HG02884 (cell line): Measurements from ENCODE around the gene LTBP1.

Experiments
- ATAC-seq: cut with Tn5 transposase; IDR thresholded peaks from one replicate; pipeline ENCODE4 v1.9.1; 2021; ENCODE audit warnings: mild to moderate bottlenecking, moderate library complexity; ENCODE audit not compliant: unreplicated experiment

The LTBP1 gene

DNA sequence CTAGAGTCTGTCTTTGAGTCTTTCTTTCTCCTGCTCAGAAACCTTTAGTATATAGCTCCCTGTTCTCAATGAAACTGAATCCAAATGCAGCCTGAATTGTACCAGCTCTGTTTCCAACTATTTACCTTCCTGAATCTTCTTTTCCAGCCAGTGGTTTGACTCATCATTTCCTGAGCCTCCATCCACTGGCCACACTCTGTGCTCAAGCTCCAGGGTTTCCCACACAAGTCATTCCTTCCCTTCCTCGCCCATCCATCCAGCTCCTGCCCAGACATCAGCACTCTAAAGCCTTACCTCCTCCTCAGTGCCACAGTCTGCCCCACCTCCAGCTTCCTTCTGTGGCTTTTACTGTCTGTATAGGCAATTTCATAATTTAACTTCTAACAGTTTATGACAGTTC lies 296.1 kb downstream of the LTBP1 start:
- ATAC-seq: no peak

DNA sequence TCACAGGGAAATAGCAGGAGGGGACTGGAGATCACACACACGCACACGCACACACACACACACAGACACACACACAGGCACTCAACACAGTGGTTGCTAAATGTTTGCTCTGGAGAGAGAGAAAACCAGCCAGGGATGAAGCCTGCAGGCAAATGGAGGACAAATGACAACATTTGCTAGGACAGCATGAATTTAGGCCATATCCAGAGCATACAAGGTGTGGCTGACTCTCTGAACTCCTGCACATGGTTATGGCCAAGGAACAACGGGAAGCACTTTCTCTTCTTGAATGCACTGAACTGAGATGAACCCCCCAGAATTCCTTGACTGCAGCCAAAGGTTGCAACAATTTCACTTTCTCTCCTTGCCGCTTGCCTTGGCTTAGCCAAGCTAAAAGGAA lies 299.7 kb downstream of the LTBP1 start:
- no peak for ATAC-seq

DNA sequence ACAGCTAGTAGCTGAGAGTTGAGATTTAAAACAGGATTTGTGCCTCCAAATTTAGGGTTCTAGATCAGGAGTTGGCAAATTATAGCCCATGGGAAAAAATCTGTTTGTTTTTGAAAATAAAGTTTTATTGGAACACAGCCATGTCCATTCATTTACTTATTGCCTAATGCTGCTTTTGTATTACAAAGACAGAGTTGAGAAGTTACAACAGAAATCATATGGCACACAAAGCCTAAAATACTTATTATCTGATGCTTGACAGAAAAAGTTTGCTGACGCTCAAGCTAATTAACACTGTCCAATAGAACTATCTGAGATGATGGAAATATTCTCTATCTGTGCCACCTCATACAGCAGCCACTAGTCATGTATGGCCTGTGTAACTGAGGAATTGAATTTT lies 300.6 kb downstream of the LTBP1 start:
- no peak for ATAC-seq

DNA sequence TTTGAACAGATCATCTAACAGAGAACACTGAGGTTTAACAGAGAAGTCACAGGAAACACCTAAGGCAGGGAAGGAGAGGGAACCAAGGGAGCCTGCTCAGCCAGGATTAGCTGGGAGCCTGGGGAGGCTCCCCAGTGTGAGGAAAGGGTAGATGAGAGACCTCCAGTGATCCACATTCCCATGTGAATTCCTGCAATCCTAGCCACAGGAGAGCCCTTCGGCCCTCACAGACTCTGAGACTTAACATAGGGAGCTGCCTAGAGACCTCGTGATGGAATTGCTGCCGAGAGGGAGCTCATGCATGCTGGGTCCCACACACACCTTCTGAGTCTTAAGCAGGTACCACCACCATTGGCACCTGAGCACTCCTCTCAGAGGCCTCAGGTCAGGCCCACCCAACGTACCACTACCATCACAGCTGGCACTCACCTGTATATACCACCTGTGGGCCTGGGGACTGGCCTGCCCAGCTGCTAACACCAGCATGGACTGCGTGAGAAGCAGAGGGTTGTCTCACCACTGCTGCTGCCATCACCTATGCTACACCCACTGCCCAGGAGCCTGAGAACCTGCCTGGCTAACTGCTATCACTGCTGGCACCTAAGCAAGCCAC lies 303.8 kb downstream of the LTBP1 start:
- ATAC-seq: no peak

DNA sequence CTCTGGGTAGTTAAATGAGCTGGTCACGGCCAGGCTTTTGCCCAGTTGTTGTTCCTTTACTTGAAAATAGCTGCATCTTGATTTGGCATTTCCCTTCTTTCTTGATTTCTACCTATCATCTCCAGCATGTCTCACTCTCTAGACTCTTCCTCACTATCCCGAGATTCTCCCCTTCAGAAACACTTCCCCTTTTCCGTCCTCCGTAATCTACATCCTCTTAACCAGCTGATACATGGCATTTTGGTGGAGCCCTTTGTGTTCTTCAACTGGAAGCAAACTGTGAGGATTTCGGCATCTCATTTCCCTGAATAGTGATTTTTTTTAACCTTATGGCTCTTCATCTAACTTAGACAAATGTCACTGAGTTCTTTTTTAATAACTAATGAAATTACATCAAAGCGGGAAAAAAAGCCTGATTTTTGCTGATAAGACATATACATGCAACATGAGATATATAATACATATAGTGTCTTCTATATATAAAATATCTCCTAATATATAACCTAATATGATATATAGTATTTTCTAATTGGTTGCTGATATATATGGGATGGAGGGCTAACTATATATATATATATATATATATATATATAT lies 309.5 kb downstream of the LTBP1 start:
- no peak for ATAC-seq

DNA sequence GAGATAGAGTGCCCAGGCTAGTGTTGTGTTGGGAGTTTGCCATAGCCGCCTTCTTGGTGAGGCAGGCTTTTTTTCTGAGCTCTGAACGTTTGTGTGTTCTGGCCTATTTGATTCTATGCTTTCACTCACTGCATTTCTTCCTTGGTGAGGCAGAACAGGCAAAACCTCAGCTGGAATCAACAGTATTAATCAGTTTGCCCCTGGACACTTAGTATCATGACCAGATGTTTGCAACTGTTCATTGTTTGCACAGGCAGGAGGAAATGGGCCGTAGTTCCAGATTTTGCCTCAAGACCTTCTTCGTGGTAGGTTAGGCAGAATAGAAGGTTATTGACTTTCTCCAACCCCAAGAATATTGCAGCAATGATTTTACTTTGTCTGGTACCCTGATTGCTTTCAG lies 311.6 kb downstream of the LTBP1 start:
- ATAC-seq: no peak

DNA sequence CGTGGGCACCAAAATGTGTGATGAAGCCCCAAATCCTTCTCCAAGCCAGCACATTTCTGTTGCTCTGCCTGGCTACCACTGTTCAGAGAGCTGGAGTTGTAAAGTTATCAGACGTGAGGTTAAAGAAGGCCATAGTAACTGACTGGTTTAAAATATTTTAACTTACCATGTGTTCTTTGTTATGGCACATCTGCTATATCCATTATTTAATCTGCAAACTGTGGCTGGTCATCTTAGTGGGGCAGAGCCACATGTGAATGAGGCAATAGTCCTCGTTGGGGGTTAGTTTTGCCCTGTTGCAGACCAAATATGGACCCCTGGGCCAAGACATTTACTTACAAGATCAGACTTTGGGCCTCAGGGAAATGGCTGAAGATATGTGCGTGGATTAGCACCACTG lies 315.3 kb downstream of the LTBP1 start:
- ATAC-seq: no peak

DNA sequence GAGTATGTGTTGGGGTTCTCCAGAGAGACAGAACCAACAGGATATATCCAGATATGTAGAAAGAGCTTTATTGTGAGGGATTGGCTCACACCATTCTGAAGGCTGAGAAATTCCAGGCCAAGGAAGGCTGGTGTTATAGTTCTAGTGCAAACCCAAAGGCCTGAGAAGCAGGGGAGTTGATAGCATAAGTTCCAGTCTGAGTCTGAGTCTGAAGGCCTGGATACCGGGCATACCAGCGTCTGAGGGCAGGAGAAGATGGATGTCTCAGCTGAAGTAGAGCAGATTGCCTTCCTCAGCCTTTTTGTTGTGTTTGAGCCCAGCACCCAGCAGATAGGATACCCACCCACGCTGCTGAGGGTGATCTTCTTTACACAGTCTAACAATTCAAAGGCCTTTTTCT lies 318.0 kb downstream of the LTBP1 start:
- ATAC-seq: no peak

DNA sequence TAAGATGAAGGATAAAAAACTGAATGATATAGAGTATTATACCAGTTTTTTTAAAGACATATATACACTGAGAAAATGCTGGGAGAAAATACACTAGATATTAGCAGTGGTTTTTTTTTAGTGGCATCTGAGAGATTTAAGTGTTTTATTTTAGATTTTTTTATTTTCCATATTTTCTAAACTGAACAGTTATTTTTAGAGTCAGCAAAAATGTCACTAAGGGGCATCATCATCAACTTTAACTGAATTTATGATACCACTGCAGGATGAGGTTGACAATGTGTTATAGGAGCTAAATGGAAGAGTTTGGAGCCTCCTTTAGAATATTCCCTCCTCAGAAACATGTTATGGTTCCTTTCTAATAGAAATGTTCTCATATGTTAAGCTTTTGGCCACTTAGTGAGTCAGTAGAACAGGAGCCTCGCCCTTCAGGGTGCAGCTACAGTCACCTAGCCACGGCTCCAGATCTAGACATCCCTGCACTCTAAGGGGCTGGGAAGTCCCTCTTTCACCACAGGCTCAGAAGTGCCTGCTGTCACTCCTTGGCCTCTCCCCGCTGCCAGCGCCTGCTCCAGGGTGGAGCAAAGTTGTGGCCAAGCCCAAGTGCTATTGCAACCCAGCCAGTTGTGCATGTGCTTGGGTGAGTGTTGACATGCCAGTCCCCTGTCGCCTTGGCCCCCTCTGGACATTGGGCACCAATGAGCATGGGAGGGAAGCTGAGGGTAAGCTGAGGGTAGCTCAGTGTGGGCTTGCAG lies 319.0 kb downstream of the LTBP1 start:
- ATAC-seq: no peak

DNA sequence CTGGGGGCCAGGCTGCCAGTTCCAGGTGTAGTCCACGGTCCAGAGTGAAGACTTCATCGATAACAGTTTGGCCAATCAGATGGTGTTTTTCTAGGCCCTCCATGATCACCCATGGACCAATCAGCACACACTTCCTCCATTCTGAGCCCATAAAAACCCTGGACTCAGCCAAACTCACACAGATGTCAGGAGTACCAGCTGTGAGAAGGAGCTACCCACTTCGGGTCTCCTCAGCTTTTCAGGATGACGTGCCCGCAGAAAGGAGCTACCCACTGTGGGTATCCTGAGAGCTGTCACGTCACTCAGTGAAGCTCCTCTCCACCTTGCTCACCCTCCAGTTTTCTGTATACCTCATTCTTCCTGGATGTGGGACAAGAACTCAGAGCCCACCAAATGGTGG lies 319.7 kb downstream of the LTBP1 start:
- ATAC-seq: no peak

DNA sequence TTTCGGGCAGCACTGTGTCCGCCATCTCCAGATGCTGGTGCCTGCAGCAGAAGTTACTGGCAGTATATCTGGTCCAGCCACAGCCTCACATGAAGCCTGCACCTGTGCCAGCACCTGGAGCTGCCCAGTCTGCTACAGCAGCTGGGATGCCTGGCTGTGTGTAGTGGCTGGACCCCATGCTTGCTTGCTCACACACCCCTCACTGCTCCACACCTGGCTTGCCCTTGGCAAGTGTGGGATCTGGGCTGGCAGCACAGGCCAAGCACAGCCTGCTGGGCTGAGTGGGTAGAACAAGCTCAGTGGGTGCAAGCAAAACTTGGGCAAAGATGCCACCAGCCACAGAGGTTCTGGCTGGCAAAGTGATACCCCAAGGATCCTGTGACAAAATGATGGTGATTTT lies 320.3 kb downstream of the LTBP1 start:
- ATAC-seq: no peak

DNA sequence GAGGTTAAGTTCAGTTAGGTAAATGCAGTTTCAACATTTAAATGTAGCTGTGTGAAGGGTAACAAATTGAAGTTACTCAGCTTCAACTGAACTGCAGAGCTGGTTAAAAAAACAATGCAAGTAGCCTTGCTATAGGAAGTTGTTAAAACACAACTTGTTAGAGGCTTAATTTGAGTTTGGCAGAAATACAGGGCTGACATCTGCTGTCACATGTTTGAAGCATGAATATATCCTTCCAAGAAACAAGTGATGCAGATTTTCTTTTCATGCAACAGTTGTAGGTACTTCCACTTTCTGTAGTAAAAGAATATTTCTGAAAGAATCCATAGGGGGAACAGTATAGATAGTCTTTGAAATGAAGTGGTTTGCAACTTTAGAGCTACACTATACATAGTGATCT lies 321.0 kb downstream of the LTBP1 start:
- ATAC-seq: no peak

DNA sequence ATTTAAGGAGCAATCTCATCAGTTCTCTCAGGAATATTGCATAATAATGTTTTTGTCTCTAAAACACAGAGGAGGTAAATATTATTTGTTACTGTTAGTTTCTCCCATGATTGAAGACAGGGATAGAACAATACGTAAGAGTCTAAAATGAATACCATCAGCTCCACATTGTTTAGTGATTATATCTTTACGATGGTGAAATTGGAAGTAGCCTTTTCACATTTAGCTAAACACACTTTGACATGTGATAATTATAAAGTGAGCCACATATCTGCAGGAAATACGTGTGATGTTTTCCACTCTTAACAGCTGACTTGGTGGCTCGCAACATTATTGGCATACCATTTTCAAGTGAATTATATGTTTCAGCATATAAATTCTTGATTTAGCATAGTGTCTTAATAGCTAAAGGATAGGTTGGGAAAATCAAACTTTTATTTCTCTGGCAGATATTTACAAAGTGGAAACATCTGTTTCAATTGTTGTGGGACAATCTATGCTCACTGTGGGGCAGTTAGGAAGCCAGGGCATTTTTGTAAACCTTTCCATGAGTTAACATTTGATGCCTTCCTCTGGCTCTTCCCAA lies 321.6 kb downstream of the LTBP1 start:
- ATAC-seq: no peak

DNA sequence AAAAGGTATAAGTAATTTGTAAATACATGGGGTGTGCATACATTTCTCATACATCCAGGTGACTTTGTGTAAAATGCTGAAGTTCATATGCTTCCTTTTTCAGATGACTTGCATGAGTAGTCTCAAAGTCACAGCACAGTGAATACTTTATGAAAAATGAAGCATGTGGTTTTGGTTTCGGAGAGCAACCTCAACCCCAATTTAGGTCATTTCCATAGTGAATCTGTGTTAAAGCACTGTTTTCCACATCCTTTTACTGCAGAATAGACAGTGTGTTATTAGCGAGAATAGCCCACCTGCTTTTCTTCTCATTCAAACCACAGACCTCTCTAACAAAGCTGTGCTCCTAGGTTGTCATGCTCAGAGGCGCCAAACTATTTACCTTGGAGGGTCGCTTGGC lies 325.2 kb downstream of the LTBP1 start:
- peak; percentile 98 for ATAC-seq

DNA sequence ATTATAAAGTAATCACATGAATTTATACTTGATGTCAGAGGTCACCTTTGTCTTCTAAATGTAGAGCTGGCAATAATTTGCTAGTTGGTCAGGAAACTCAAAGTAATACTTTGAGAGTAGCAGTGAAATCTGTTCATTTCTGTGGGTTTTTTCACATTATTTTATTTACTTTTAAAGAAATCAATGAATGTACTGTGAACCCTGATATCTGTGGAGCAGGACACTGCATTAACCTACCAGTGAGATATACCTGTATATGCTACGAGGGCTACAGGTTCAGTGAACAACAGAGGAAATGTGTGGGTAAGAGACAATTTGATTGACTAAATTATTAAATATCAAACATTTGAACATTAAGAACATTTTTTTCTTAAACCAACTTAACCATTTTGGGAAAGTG lies 326.7 kb downstream of the LTBP1 start:
- ATAC-seq: no peak

DNA sequence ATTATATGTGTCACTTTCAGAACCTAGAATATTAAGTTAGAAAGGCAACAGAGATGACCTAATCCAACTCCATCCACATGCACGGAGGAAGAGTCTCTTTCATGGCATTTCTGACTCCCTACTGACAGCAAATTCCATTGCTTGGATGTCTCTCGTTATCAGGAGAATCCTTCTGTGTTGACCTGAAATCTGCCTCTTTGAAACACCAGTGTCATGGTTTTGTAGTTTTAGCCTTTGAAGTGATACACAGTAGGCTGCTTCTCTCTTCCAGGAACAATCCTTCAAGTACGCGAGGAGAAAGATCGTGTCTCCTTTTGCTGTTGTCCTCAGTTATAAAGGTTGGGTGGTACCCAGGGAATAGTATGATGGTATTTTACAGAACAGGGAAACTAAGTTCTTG lies 327.8 kb downstream of the LTBP1 start:
- ATAC-seq: no peak

DNA sequence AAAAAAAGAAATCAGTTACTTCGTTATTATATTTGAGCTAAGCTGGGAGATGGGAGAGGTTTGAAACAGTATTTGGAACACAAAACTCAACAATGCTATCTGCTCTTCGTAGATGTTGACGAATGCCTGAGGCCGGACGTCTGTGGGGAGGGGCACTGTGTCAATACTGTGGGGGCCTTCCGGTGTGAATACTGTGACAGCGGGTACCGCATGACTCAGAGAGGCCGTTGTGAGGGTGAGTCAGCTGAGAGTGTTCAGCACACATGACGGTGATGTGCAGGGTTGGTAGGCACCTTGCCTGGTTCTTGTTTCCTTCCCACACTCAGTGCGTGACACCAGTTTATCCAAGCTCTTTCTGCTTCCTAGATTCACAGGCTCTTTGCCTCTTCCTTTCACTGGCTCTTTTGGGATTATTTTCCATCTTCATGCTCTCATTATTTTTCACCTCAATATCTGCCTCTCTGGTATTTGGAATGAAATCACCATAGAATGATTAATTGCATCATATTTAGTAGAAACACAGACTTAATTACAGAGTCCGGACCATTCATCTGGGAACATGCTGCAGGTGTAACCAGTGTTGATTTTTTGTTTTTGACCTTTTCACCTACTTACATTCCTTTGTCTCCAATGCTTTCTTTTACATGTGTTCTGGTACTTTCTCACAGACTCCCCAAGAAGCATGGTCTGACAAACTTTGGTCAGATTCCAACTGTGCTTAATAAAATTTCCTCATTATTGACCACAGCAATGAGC lies 329.1 kb downstream of the LTBP1 start:
- no peak for ATAC-seq

DNA sequence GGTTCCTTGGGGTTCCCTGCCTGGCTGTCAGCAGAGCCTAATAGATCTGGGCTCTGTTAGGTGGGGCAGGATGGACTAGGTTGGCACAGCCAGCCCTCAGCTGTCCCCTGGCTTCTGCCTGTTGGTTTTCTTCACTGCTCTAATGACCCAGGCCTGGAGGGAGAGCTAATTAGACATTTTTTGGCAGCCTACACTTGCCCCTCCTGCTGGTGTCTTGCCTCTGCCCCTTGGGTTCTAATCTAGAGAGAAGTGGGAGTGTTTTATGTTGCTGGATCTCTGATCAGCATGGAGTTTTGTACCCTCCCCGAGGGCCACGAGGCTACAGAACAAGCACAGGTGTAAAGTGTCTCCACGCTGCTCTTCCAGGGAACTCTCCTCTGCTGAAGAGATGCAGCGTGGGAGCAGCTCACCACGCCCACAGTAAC lies 330.3 kb downstream of the LTBP1 start:
- ATAC-seq: no peak

DNA sequence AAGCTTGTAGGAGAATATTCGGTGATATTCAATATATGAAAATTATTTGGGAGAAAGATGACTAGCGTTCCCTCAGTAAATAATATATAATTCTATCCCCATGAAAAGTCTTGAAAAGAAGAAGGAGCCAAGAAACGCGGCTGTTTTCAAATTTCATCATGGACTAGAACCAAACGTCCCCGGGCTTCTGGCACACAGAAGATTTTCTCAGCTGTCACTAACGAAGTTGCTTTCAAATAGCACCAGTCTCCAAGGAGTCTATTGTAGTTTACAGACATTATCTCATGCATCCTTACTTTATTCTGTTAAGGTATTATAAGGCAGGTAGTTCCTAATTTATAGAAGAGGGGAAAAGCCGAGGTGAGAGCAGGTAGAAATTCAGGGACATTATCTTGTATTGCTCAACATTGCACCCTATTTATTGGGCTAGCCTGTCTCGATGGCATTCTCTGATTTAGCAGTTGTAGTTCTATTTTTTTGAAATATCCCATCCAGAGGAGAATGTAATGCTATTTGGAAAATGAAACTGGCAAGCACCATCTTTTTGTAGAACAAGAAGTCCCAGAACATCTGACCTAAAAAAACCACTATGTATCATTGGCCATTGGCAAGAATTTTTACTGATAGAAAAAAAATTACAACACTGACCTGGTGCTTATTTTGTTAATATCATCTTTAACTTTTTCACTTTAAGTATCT lies 331.6 kb downstream of the LTBP1 start:
- no peak for ATAC-seq

DNA sequence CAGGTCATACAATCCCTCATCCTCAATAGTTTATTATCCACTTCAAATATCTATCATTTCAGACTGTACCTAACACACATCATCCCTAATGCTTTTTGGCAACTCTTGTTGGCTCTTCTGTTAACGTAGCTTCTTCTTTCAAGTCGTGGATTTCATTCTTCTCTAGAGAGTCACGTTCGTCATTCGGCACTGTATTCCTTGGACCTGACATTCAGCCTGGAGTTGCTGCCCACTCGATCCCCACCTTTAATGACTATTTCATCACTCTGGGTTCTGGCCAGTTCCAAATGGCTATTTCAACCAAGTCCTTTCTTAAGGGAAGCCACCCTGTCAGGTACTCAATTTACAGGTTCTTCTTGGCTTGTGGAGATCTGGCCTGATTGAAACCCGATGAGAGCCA lies 337.5 kb downstream of the LTBP1 start:
- ATAC-seq: no peak

DNA sequence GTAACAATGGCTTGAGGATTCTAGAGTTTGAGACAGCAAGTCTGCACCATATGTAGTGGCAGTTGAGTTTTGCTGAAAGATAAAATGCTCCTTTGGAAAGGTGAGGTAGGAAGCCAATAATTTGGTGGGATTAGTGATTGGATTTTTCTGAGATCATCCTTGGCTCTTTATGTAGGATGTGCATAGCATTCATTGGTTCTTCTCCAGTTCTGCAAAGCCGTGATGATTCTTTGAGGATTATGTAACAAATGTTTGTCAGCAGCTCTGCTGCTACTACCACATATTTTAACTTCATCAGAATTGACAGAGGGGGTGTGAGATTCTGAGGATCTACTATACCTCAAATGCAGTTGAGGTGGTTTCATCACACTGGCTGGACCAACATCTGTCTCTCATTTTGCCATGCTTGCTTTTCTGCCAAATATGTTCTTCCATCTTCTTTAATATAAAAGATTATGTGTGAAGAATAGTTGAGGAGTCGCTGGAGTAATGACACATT lies 340.8 kb downstream of the LTBP1 start:
- no peak for ATAC-seq
